ENCODE measurements around the gene TBCK. TPM values are rescaled to one million over a fixed set of nuclear protein-coding genes. Genes with fewer than 3 reads are reported as not detected.

The TBCK gene
- total RNA-seq, 2 experiments from 2014 or later, result 19.4 to 21.6 TPM

GRCh38 chr4:106266201-106266600, 49.8 kb downstream of the TBCK start:
- DNase-seq, result no peak
- CTCF ChIA-PET, result interaction anchor here (0.6 to 2.0 kb wide), 10 partner anchors 9 to 1259 kb away, joined by 3 to 6 read pairs (median 3); no protein-coding TSS in a partner anchor
- Mint-ChIP-seq H3K27me3 (ENCODE audit: low read depth) (no peaks in the 10 kb centered on the region), H3K9me3 (no peaks in the 10 kb centered on the region), H3K4me3 (no peak overlapping the region), H3K36me3 (ENCODE audit: low read depth) (no peaks in the 10 kb centered on the region), H3K27ac (no peak overlapping the region), H3K4me1 (ENCODE audit: low read depth) (peaks cover 4% of the 10 kb centered on the region)
- intact Hi-C loops (cut with micrococcal nuclease), result loop anchor here (1.0 kb wide), 1 partner anchor 236 kb away; no protein-coding TSS in a partner anchor

- intact Hi-C loops (cut with micrococcal nuclease), result no loop called here
- H3K4me1 Mint-ChIP-seq (ENCODE audit: low read depth), result peaks cover 4% of the 10 kb centered on the region
- no peak for DNase-seq
- H3K27me3 Mint-ChIP-seq (ENCODE audit: low read depth), result no peaks in the 10 kb centered on the region
- CTCF ChIA-PET, result interaction anchor here (0.6 kb wide), 1 partner anchor 635 kb away, joined by 3 read pairs; no protein-coding TSS in a partner anchor
- no peak overlapping the region for H3K27ac Mint-ChIP-seq
- H3K36me3 Mint-ChIP-seq (ENCODE audit: low read depth), result no peaks in the 10 kb centered on the region
- no peak overlapping the region for H3K4me3 Mint-ChIP-seq
- H3K9me3 Mint-ChIP-seq, result no peaks in the 10 kb centered on the region
These were observed 51.7 kb downstream of the TBCK start for GRCh38 chr4:106264331-106264728.

GRCh38 chr4:106263594-106264330, 52.2 kb downstream of the TBCK start:
- DNase-seq, result no peak
- Mint-ChIP-seq H3K4me1 (ENCODE audit: low read depth) (peaks cover 4% of the 10 kb centered on the region), H3K4me3 (no peak overlapping the region), H3K9me3 (no peaks in the 10 kb centered on the region), H3K27me3 (ENCODE audit: low read depth) (no peaks in the 10 kb centered on the region), H3K36me3 (ENCODE audit: low read depth) (no peaks in the 10 kb centered on the region), H3K27ac (no peak overlapping the region)
- CTCF ChIA-PET, result no interaction called here
- intact Hi-C loops (cut with micrococcal nuclease), result no loop called here

DNA sequence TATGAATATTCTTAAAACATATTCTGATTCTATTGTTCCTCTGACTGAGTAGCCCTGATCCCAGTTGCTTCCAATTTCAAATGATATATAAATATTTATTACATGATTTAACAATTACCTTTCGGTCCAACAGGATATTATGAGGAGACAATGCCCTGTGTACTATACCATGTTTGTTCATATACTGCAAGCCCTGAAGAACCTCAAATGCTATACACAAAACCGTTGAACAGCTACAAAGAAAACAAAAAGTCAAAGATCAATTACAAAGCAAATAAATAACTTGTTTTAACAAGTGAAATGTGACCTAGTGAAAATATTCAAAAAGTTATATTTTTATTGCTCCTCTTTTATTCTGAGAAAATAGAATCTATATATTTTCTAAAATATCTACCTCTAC, 54.0 kb downstream of the TBCK start:
- CTCF ChIA-PET, result no interaction called here

GRCh38 chr4:106258145-106259045, 57.6 kb downstream of the TBCK start:
- Mint-ChIP-seq H3K4me1 (ENCODE audit: low read depth) (no peaks in the 10 kb centered on the region), H3K27ac (no peak overlapping the region), H3K27me3 (ENCODE audit: low read depth) (no peaks in the 10 kb centered on the region), H3K9me3 (no peaks in the 10 kb centered on the region), H3K36me3 (ENCODE audit: low read depth) (peaks cover 3% of the 10 kb centered on the region), H3K4me3 (no peak overlapping the region)
- no peak for DNase-seq
- intact Hi-C loops (cut with micrococcal nuclease), result no loop called here
- CTCF ChIA-PET, result interaction anchor here (0.7 kb wide), 1 partner anchor 55 kb away, joined by 3 read pairs; no protein-coding TSS in a partner anchor

More for the DNA sequence above, 54.0 kb downstream of the TBCK start:
- intact Hi-C loops (cut with micrococcal nuclease), result no loop called here
- DNase-seq, result no peak
- H3K4me3 Mint-ChIP-seq, result no peak overlapping the region
- no peak overlapping the region for H3K27ac Mint-ChIP-seq
- no peaks in the 10 kb centered on the region for H3K9me3 Mint-ChIP-seq
- H3K27me3 Mint-ChIP-seq (ENCODE audit: low read depth), result no peaks in the 10 kb centered on the region
- H3K36me3 Mint-ChIP-seq (ENCODE audit: low read depth), result peaks cover 1% of the 10 kb centered on the region
- peaks cover 3% of the 10 kb centered on the region for H3K4me1 Mint-ChIP-seq (ENCODE audit: low read depth)

DNA sequence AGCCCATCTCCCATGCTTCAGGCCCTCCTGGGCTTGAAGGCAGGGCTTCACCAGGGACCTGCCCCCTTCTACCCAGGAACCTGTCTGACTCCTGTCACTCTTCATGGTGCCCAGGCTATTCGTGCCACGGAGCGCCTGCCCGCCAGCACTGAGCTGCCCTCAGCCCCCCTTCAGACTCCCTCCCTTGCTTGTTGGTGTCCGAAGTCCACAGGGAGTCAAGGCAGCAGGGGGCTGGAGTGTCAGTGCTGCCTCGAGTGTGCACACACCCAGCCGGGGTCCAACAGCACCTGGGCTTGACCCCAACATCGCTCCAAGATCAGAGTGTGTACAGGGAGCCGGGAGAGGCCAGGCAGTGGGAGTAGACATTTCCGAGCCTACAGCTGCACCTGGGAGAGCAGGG, 59.8 kb downstream of the TBCK start:
- H3K36me3 Mint-ChIP-seq (ENCODE audit: low read depth), result peaks cover 6% of the 10 kb centered on the region
- CTCF ChIA-PET, result interaction anchor here (0.9 kb wide), 1 partner anchor 10 kb away, joined by 3 read pairs; no protein-coding TSS in a partner anchor

GRCh38 chr4:106255195-106255594, 60.8 kb downstream of the TBCK start:
- intact Hi-C loops (cut with micrococcal nuclease), result no loop called here
- Mint-ChIP-seq H3K9me3 (no peaks in the 10 kb centered on the region), H3K36me3 (ENCODE audit: low read depth) (peaks cover 6% of the 10 kb centered on the region), H3K4me1 (ENCODE audit: low read depth) (no peaks in the 10 kb centered on the region), H3K27ac (no peak overlapping the region), H3K4me3 (no peak overlapping the region), H3K27me3 (ENCODE audit: low read depth) (no peaks in the 10 kb centered on the region)
- DNase-seq, result no peak
- CTCF ChIA-PET, result no interaction called here

More for the DNA sequence above, 59.8 kb downstream of the TBCK start:
- DNase-seq, result no peak
- H3K27ac Mint-ChIP-seq, result no peak overlapping the region
- H3K9me3 Mint-ChIP-seq, result no peaks in the 10 kb centered on the region
- intact Hi-C loops (cut with micrococcal nuclease), result no loop called here
- H3K4me1 Mint-ChIP-seq (ENCODE audit: low read depth), result no peaks in the 10 kb centered on the region
- H3K4me3 Mint-ChIP-seq, result no peak overlapping the region
- no peaks in the 10 kb centered on the region for H3K27me3 Mint-ChIP-seq (ENCODE audit: low read depth)

DNA sequence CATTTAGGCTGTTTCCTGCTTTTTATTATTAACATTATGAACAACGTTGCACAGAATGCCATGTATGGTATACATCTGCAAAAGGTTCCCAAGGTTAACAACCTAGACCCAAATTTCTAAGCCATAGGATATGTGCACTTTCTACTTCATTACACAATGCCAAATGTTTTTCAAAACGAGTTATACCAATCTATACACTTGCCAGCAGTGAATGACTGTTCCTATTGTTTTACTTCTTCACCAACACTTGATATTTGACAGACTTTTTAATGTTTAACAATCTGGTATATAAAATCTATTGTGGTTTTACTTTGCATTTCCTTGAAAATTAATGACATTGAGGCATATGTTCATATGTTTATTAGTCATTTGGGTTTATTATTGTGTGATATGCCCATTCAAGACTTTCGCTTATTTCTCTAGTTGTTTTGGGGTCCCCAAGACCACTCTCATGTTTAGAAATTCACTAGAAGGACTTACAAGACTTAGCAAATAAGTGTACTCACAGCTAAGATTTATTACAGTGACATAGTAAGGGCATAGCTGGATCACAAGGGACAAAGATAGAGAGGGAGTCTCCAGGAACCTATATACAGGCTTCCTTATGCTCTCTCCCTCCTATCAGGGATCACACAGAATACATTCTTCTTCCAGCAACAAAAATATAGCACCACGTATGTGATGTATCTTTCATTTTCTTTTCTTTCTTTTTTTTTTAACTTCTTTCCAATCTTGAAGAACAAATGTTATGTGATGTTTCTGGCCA, 62.5 kb downstream of the TBCK start:
- CTCF ChIA-PET, result no interaction called here

GRCh38 chr4:106247600-106247999, 68.4 kb downstream of the TBCK start:
- intact Hi-C loops (cut with micrococcal nuclease), result no loop called here
- Mint-ChIP-seq H3K4me3 (no peak overlapping the region), H3K9me3 (no peaks in the 10 kb centered on the region), H3K36me3 (ENCODE audit: low read depth) (peaks cover 24% of the 10 kb centered on the region), H3K4me1 (ENCODE audit: low read depth) (no peaks in the 10 kb centered on the region), H3K27ac (no peak overlapping the region), H3K27me3 (ENCODE audit: low read depth) (no peaks in the 10 kb centered on the region)
- DNase-seq, result no peak
- CTCF ChIA-PET, result interaction anchor here (0.6 kb wide), 1 partner anchor 59 kb away, joined by 5 read pairs; no protein-coding TSS in a partner anchor

More for the DNA sequence above, 62.5 kb downstream of the TBCK start:
- no peak overlapping the region for H3K4me3 Mint-ChIP-seq
- no peaks in the 10 kb centered on the region for H3K4me1 Mint-ChIP-seq (ENCODE audit: low read depth)
- intact Hi-C loops (cut with micrococcal nuclease), result no loop called here
- no peaks in the 10 kb centered on the region for H3K9me3 Mint-ChIP-seq
- DNase-seq, result no peak
- no peak overlapping the region for H3K27ac Mint-ChIP-seq
- H3K27me3 Mint-ChIP-seq (ENCODE audit: low read depth), result no peaks in the 10 kb centered on the region
- H3K36me3 Mint-ChIP-seq (ENCODE audit: low read depth), result peaks cover 12% of the 10 kb centered on the region

GRCh38 chr4:106246441-106246840, 69.6 kb downstream of the TBCK start:
- Mint-ChIP-seq H3K36me3 (ENCODE audit: low read depth) (peaks cover 21% of the 10 kb centered on the region), H3K27ac (no peak overlapping the region), H3K27me3 (ENCODE audit: low read depth) (no peaks in the 10 kb centered on the region), H3K4me3 (no peak overlapping the region), H3K4me1 (ENCODE audit: low read depth) (no peaks in the 10 kb centered on the region), H3K9me3 (no peaks in the 10 kb centered on the region)
- CTCF ChIA-PET, result no interaction called here
- DNase-seq, result no peak
- intact Hi-C loops (cut with micrococcal nuclease), result no loop called here

- Mint-ChIP-seq H3K9me3 (no peaks in the 10 kb centered on the region), H3K27me3 (ENCODE audit: low read depth) (no peaks in the 10 kb centered on the region), H3K36me3 (ENCODE audit: low read depth) (peaks cover 21% of the 10 kb centered on the region), H3K4me3 (no peak overlapping the region), H3K27ac (no peak overlapping the region), H3K4me1 (ENCODE audit: low read depth) (no peaks in the 10 kb centered on the region)
- no peak for DNase-seq
- CTCF ChIA-PET, result no interaction called here
- intact Hi-C loops (cut with micrococcal nuclease), result no loop called here
These were observed 70.8 kb downstream of the TBCK start for GRCh38 chr4:106245176-106245575.

GRCh38 chr4:106240699-106241098, 75.3 kb downstream of the TBCK start:
- peaks cover 11% of the 10 kb centered on the region for H3K36me3 Mint-ChIP-seq (ENCODE audit: low read depth)
- H3K27ac Mint-ChIP-seq, result no peak overlapping the region
- H3K4me1 Mint-ChIP-seq (ENCODE audit: low read depth), result no peaks in the 10 kb centered on the region
- H3K4me3 Mint-ChIP-seq, result no peak overlapping the region
- H3K27me3 Mint-ChIP-seq (ENCODE audit: low read depth), result no peaks in the 10 kb centered on the region
- H3K9me3 Mint-ChIP-seq, result no peaks in the 10 kb centered on the region
- DNase-seq, result no peak
- intact Hi-C loops (cut with micrococcal nuclease), result no loop called here
- CTCF ChIA-PET, result no interaction called here

Data from activated naive CD4-positive, alpha-beta T cell treated with anti-CD3 and anti-CD28 coated beads for 36 hours (primary cell).